ENCODE results near the gene SLC6A11.

Gene SLC6A11

GRCh38 chr3:10926811-10927521 is 110.9 kb downstream of the SLC6A11 start:
- no peak for DNase-seq (ENCODE audit: low read depth)
- H3K4me3 ChIP-seq (ENCODE audit: low read depth, low read length), result no peak overlapping the region
- no peak for TF ChIP-seq CTCF (IDR thresholded peaks at IDR 0.05; ENCODE audit: control insufficient read depth, extremely low read depth, insufficient read depth)

DNA sequence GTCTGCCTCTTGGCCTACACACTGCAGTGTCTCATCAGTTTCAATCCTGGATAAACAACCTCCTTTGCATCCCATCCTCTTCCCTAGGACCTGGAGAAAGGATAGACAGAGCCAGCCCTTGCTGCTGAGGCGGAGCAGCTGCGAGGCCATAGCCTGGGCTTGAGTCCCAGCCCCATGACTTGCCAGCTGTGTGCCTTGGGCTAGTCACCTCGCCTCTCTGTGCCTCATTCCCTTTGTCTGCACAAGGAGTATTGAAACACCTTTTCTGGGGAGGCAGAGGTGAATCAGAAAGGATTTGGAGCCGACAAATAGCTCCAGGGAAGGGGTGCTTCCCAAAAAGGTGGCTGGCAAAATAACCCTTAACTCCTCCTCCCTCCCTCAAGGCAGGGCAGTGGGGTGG is 111.5 kb downstream of the SLC6A11 start:
- DNase-seq (ENCODE audit: low read depth), result no peak
- H3K4me3 ChIP-seq (ENCODE audit: low read depth, low read length), result no peak overlapping the region
- TF ChIP-seq CTCF (IDR thresholded peaks at IDR 0.05; ENCODE audit: control insufficient read depth, extremely low read depth, insufficient read depth), result no peak

GRCh38 chr3:10928407-10928960 is 112.5 kb downstream of the SLC6A11 start:
- TF ChIP-seq CTCF (IDR thresholded peaks at IDR 0.05; ENCODE audit: control insufficient read depth, extremely low read depth, insufficient read depth), result no peak
- no peak overlapping the region for H3K4me3 ChIP-seq (ENCODE audit: low read depth, low read length)
- DNase-seq (ENCODE audit: low read depth), result no peak

DNA sequence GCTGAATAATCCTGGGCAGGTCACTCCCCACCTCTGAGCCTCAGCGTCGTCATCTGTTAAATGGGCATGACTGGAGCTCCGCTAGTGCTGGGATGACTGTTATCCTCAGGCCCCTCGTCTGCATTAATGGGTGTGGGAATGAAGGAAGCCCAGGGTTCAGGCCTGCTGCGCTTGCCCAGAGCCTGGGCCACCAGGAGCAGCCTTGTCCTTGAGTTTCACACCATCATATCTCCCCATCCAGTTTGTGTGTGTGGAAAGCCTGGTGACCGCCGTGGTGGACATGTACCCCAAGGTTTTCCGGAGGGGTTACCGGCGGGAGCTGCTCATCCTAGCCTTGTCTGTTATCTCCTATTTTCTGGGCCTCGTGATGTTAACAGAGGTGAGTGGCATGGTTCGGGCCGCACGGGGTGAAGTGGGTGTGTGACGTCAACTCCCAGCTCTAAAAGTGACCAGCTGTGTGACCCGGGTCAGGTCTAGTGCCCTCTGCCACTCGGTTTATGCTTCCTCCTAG is 113.0 kb downstream of the SLC6A11 start:
- TF ChIP-seq CTCF (IDR thresholded peaks at IDR 0.05; ENCODE audit: control insufficient read depth, extremely low read depth, insufficient read depth), result no peak
- DNase-seq (ENCODE audit: low read depth), result no peak
- H3K4me3 ChIP-seq (ENCODE audit: low read depth, low read length), result no peak overlapping the region

- no peak for DNase-seq (ENCODE audit: low read depth)
- no peak overlapping the region for H3K4me3 ChIP-seq (ENCODE audit: low read depth, low read length)
- no peak for TF ChIP-seq CTCF (IDR thresholded peaks at IDR 0.05; ENCODE audit: control insufficient read depth, extremely low read depth, insufficient read depth)
These were observed 114.1 kb downstream of the SLC6A11 start for GRCh38 chr3:10929978-10930665.

DNA sequence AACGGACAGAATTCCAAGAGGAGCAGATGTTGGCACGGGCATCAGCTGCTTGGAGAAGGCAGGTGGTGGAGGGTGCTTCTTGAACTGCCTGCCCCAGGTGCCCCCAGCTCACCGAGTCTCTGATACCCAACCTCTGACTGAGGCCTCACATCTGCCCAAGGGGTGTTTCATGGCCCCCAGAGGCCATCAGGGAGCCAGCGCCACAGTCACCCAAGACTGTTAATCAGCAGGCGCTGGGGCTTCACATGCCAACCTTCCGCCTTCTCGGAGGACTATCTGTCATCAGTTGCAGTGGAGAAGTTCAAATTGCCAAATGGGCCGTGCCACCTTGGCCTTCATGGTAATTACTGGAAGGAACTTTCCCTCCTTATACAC is 114.6 kb downstream of the SLC6A11 start:
- H3K4me3 ChIP-seq (ENCODE audit: low read depth, low read length), result no peak overlapping the region
- DNase-seq (ENCODE audit: low read depth), result no peak
- no peak for TF ChIP-seq CTCF (IDR thresholded peaks at IDR 0.05; ENCODE audit: control insufficient read depth, extremely low read depth, insufficient read depth)
